ENCODE data around the gene ACAN. TPM values are rescaled to one million over a fixed set of nuclear protein-coding genes. Genes with fewer than 3 reads are reported as not detected.

The ACAN gene
- total and polyA plus RNA-seq, 9 of the 15 experiments (the other 6 are each of a cell fraction or from before 2014, with no cell fraction given), result not detected

GRCh38 chr15:88897456-88898194, 94.4 kb downstream of the ACAN start (continued):
- TF ChIP-seq TCF7L2 (IDR thresholded peaks at IDR 0.05; ENCODE audit: low read depth, low read length) (no peak), HDAC2 (IDR thresholded peaks at IDR 0.05) (no peak), NUFIP1 (IDR thresholded peaks at IDR 0.05; ENCODE audit: partially characterized antibody) (no peak), SIN3B (IDR thresholded peaks at IDR 0.05; ENCODE audit: low read depth) (no peak), ETV6 (IDR thresholded peaks at IDR 0.05; ENCODE audit: borderline replicate concordance in 1 of 2, low read depth in 2 of 2, low read length in 1 of 2) (no peak), ETV6 (CRISPR knock-in tag; IDR thresholded peaks at IDR 0.05; ENCODE audit: borderline replicate concordance) (no peak), CTCF (IDR thresholded peaks at IDR 0.05 in 2 of 3, conservative IDR thresholded peaks at IDR 0.05 in 1 of 3; ENCODE audit: insufficient read depth in 2 of 3, low read depth in 1 of 3, low read length in 3 of 3) (peak; percentile 67 to 74 (median 73)), ZC3H11A (IDR thresholded peaks at IDR 0.05; ENCODE audit: low read depth, low read length) (no peak), NFXL1 (CRISPR knock-in tag; IDR thresholded peaks at IDR 0.05) (no peak), ZNF165 (CRISPR knock-in tag; IDR thresholded peaks at IDR 0.05; ENCODE audit: borderline replicate concordance) (no peak), TAF7 (tag; IDR thresholded peaks at IDR 0.05) (no peak)
- TF ChIP-seq, protein P1, sequence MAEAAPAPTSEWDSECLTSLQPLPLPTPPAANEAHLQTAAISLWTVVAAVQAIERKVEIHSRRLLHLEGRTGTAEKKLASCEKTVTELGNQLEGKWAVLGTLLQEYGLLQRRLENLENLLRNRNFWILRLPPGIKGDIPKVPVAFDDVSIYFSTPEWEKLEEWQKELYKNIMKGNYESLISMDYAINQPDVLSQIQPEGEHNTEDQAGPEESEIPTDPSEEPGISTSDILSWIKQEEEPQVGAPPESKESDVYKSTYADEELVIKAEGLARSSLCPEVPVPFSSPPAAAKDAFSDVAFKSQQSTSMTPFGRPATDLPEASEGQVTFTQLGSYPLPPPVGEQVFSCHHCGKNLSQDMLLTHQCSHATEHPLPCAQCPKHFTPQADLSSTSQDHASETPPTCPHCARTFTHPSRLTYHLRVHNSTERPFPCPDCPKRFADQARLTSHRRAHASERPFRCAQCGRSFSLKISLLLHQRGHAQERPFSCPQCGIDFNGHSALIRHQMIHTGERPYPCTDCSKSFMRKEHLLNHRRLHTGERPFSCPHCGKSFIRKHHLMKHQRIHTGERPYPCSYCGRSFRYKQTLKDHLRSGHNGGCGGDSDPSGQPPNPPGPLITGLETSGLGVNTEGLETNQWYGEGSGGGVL (CRISPR knock-in tag; IDR thresholded peaks at IDR 0.05), result no peak
- TF ChIP-seq, protein P2, sequence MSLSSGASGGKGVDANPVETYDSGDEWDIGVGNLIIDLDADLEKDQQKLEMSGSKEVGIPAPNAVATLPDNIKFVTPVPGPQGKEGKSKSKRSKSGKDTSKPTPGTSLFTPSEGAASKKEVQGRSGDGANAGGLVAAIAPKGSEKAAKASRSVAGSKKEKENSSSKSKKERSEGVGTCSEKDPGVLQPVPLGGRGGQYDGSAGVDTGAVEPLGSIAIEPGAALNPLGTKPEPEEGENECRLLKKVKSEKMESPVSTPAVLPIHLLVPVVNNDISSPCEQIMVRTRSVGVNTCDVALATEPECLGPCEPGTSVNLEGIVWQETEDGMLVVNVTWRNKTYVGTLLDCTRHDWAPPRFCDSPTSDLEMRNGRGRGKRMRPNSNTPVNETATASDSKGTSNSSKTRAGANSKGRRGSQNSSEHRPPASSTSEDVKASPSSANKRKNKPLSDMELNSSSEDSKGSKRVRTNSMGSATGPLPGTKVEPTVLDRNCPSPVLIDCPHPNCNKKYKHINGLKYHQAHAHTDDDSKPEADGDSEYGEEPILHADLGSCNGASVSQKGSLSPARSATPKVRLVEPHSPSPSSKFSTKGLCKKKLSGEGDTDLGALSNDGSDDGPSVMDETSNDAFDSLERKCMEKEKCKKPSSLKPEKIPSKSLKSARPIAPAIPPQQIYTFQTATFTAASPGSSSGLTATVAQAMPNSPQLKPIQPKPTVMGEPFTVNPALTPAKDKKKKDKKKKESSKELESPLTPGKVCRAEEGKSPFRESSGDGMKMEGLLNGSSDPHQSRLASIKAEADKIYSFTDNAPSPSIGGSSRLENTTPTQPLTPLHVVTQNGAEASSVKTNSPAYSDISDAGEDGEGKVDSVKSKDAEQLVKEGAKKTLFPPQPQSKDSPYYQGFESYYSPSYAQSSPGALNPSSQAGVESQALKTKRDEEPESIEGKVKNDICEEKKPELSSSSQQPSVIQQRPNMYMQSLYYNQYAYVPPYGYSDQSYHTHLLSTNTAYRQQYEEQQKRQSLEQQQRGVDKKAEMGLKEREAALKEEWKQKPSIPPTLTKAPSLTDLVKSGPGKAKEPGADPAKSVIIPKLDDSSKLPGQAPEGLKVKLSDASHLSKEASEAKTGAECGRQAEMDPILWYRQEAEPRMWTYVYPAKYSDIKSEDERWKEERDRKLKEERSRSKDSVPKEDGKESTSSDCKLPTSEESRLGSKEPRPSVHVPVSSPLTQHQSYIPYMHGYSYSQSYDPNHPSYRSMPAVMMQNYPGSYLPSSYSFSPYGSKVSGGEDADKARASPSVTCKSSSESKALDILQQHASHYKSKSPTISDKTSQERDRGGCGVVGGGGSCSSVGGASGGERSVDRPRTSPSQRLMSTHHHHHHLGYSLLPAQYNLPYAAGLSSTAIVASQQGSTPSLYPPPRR (CRISPR knock-in tag; IDR thresholded peaks at IDR 0.05; ENCODE audit: borderline replicate concordance), result no peak
- TF ChIP-seq, protein P3, sequence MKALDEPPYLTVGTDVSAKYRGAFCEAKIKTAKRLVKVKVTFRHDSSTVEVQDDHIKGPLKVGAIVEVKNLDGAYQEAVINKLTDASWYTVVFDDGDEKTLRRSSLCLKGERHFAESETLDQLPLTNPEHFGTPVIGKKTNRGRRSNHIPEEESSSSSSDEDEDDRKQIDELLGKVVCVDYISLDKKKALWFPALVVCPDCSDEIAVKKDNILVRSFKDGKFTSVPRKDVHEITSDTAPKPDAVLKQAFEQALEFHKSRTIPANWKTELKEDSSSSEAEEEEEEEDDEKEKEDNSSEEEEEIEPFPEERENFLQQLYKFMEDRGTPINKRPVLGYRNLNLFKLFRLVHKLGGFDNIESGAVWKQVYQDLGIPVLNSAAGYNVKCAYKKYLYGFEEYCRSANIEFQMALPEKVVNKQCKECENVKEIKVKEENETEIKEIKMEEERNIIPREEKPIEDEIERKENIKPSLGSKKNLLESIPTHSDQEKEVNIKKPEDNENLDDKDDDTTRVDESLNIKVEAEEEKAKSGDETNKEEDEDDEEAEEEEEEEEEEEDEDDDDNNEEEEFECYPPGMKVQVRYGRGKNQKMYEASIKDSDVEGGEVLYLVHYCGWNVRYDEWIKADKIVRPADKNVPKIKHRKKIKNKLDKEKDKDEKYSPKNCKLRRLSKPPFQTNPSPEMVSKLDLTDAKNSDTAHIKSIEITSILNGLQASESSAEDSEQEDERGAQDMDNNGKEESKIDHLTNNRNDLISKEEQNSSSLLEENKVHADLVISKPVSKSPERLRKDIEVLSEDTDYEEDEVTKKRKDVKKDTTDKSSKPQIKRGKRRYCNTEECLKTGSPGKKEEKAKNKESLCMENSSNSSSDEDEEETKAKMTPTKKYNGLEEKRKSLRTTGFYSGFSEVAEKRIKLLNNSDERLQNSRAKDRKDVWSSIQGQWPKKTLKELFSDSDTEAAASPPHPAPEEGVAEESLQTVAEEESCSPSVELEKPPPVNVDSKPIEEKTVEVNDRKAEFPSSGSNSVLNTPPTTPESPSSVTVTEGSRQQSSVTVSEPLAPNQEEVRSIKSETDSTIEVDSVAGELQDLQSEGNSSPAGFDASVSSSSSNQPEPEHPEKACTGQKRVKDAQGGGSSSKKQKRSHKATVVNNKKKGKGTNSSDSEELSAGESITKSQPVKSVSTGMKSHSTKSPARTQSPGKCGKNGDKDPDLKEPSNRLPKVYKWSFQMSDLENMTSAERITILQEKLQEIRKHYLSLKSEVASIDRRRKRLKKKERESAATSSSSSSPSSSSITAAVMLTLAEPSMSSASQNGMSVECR (CRISPR knock-in tag; IDR thresholded peaks at IDR 0.05), result no peak

Measured in K562 (cell line).